Activated CD4-positive, alpha-beta T cell treated with anti-CD3 and anti-CD28 coated beads, Interleukin-2, amount 50 U/mL, for 24 hours (primary cell): Measurements from ENCODE around the gene WHRN.

ENCODE experiments used
- DNase-seq, 2 donors: peaks; one replicate each; pipeline ENCODE4 v3.0.0-alpha.2; 2020; ENCODE audit warnings: low read depth in 1 of 2, low spot score in 1 of 2

WHRN gene

GRCh38 chr9:114493521-114494184 lies 11.6 kb downstream of the WHRN start:
- no peak for DNase-seq

DNA sequence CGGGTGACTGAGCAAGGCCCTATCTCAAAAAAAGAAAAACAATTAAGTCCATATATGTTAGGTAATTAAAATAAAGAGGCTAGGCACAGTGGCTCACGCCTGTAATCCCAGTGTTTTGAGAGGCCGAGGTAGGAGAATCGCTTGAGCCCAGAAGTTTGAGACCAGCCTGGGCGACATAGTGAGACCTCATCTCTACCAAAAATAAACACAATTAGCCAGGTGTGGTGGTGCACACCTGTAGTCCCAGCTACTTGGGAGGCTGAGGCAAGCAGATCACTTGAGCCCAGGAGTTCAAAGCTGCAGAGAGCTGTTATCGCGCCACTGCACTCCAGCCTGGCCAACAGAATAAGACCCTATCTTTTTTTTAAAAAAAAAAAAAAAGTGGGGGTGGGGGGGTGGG lies 12.3 kb downstream of the WHRN start:
- DNase-seq, result no peak

DNA sequence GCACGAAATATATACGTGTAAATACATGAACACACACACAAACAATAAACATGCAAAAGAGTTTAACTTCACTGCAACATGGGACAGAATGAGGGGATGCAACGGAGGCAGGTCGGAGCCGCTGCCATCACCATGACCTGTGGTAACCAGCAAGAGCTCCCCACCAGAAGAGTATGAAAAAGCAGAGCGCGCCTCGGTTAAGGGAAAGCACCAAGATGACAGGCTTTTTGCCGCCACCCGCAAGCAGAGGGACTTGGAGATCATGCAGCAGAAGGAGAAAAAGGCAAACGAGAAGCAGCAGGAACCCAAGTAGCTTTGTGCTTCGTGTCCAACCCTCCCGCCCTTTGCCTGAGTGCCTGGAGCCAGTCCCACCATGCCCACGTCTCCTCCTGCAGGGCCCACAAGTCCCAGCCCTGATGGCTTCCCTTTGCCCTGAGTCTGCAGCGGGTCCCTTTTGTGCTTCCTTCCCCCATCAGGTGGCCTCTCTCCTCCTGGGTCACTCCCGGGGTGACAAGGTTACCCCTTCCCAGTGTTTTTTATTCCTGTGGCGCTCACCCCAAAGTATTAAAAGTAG lies 13.8 kb downstream of the WHRN start:
- DNase-seq, result no peak

GRCh38 chr9:114489928-114490327 lies 15.3 kb downstream of the WHRN start:
- no peak for DNase-seq

- no peak for DNase-seq
Observed at GRCh38 chr9:114488398-114489129, 16.7 kb downstream of the WHRN start.

DNA sequence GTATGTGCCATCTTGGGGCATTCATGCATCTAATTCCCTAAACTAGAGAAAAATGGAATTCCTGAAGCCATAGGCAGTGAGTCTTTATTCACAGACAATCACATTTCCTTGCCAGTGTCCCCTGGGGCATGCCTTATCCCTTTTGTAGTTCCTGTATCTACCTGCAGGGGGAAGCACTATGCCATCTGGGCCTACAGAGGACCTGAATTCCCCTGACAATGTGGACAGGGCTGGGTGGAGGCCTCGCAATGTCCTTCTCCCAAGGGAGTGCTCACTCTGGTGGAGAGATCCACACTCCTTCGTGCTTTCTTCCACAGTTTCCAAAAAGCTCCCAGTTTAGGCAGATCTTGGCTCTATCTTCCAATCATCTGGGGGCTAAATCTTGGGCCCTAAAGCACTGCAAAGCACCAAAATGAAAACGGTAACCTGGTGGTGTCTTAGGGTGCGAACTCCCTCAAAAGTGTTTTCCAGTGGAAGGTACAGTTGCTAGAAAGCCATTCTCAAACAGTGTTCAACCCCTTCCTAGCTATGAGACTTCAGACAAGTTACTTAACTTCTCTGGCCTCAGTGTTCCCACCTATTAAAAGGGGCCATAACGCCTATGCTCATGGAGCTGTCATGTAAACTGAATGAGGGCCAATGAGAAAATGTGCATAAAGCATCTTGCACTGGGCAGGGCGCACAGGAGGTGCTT lies 17.5 kb downstream of the WHRN start:
- peak in 1 of 2 donors; percentile 66 for DNase-seq

- DNase-seq, result no peak
Observed at GRCh38 chr9:114486205-114486963, 18.9 kb downstream of the WHRN start.

GRCh38 chr9:114484854-114485443 lies 20.3 kb downstream of the WHRN start:
- peak in 1 of 2 donors; percentile 66 for DNase-seq

DNA sequence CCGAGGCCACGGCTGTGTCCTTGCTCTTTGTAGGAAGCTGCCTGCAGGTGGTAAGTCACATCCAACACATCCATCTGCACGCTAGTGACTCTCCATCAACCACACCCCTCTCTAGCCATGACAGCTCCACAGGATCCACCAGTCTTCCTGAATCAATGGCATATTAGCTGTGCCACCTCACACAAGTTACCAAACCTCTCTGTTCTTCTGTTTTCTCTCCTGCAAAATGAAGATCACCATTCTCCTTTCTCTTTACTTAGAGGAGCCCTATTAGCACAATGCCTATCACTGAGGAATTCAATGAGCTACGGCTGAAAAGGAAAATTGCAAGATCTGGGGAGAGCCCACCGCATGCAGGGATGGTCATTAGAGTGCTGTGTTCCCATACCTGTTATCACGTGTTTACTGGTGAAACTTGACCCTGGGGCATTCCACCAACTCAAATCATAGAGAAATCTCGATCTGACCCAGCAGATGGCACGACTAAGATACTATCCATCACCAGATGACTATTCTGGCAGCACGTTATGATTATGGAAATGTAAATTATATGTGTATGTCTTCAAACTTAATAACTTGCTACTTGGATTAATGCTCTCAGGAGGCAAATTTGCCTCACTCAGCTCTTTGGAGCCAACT lies 20.9 kb downstream of the WHRN start:
- DNase-seq, result no peak

DNA sequence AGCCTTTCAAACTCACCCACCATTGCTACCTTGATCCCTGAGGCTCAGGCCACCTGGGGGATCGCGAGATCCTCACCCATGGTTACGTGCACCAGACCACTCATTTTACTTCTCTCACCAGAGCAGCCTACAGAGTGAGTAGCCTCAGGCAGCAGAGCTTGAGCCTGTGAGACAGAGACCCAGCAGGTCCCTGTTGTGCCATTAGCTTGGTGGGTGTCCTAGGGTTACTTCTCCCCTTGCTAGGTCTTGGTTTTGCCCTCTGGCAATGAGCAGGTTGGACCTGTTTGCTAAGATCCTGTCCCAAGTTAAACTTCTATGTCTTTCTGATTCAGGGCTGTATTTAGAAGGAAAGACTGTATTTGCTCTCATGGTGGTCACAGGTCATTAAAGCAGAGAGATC lies 21.8 kb downstream of the WHRN start:
- DNase-seq, result no peak

DNA sequence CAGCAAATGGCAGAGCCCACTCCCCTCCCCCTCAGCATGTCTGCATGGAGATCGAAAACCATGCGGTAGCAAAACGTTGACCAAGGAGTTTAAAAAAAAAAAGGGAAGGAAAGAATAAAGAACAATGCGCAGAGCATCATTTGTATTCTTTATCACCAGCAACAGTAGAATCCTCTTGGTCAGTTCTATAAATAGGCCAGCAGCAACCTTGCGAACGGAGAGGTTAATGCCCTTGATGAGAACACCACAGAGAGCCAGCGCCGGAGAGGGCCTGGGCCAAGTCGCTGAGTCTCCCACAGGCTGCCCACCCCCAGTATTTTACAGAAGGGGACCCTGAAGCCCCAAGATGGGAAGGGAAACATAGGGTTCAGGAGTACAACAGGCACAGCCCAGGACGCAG lies 22.7 kb downstream of the WHRN start:
- DNase-seq, result no peak

DNA sequence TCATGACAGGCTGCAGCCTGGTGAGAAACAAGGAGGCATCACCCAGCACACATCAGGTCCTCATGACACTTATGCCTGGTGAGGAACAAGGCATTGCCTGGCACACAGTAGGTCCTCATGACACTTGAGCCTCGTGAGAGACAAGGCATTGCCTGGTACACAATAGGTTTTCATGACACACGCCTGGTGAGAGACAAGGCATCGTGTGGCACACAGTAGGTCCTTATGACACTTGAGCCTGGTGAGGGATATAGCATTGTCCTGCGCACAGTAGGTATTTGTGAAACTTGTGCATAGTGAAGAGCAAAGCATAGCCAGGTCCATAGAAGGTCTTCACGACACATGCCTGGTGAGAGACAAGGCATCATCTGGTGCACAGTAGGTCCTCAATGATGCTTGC lies 23.5 kb downstream of the WHRN start:
- DNase-seq, result no peak

- DNase-seq, result no peak
Observed at GRCh38 chr9:114480746-114481435, 24.4 kb downstream of the WHRN start.

- DNase-seq, result no peak
Observed at GRCh38 chr9:114478871-114479270, 26.4 kb downstream of the WHRN start.

DNA sequence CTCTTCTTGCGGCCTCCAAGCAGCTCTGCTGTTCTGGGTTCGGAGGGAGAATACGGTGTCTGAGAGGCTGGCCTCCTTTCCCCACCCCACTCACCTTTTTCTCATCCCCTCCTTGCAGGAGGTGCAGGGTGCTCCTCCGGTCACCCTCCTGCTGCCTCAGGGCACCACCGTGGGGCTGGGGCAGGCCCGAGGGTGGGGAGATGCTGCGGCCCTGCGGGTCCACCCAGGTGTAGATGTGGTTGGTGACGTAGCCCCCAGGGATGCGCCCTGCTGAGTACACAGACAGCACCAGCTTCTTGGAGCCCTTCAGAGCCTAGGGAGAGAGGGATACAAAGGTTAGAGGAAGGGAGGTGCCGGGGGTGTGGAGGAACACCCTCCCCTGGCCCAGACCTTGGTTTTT lies 26.8 kb downstream of the WHRN start:
- no peak for DNase-seq

DNA sequence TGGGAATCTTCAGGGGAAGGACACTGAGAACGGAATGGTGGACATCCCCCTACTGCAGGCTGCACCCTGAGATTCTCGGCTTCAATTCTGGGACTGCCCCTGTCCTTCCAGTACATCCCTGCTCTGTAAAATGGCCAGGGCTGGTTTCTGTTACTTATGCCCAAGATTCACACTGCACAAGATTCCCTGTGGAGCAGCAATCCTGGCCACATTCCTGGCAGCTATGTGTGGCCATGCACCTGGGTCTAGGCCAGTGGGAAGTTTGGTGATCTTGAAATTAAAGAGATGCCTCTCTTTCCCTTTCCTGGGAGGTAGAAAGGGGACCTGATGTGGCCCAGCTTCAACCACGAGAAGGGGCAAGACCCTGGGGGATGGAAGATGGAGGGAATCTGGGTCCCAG lies 27.6 kb downstream of the WHRN start:
- no peak for DNase-seq

- DNase-seq, result no peak
Observed at GRCh38 chr9:114476891-114477469, 28.3 kb downstream of the WHRN start.

GRCh38 chr9:114475412-114476135 lies 29.7 kb downstream of the WHRN start:
- no peak for DNase-seq

DNA sequence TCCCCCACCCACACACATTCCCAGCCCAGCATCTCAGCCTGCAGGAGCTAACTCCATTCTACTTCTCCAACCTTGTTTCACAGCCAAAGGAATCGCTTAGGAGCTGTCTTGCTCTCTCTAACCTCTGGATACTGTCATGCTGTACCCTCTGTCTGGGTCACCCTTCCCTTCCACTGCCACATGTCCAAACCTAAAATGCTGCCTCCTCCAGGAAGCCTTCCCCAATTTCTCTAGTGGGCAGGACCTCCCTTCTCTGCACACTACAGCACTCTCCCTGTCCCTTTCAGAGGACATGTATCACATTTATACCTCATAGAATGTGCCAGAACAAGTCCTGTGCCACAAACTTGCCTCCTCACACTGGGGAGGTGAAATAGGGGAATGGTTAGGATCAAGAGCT lies 30.8 kb downstream of the WHRN start:
- no peak for DNase-seq
